Measurements from ENCODE around the gene PCNX1. TPM values are rescaled to one million over a fixed set of nuclear protein-coding genes. Genes with fewer than 3 reads are reported as not detected.

The PCNX1 gene
- total and polyA plus RNA-seq, 9 of the 15 experiments (the other 6 are each of a cell fraction or from before 2014, with no cell fraction given) = 0.30 to 4.5 (median 2.3) TPM

- TF ChIP-seq RREB1 (CRISPR knock-in tag; IDR thresholded peaks at IDR 0.05) (no peak), BCLAF1 (IDR thresholded peaks at IDR 0.05; ENCODE audit: borderline replicate concordance in 1 of 2, control insufficient read depth in 1 of 2, low read depth in 2 of 2, low read length in 1 of 2) (no peak), ILF3 (IDR thresholded peaks at IDR 0.05; ENCODE audit: borderline replicate concordance) (no peak), ASH1L (IDR thresholded peaks at IDR 0.05; ENCODE audit: borderline replicate concordance, low read depth, partially characterized antibody) (no peak), RFX5 (IDR thresholded peaks at IDR 0.05; ENCODE audit: low read depth, low read length) (no peak), ARNT (IDR thresholded peaks at IDR 0.05) (no peak), ZNF165 (CRISPR knock-in tag; IDR thresholded peaks at IDR 0.05; ENCODE audit: borderline replicate concordance) (no peak), IFI16 (CRISPR knock-in tag; IDR thresholded peaks at IDR 0.05) (no peak), ZNF431 (CRISPR knock-in tag; IDR thresholded peaks at IDR 0.05) (no peak), HCFC1 (IDR thresholded peaks at IDR 0.05; ENCODE audit: low read depth, low read length) (no peak), RFX7 (CRISPR knock-in tag; IDR thresholded peaks at IDR 0.05) (no peak)
- TF ChIP-seq, protein P1, sequence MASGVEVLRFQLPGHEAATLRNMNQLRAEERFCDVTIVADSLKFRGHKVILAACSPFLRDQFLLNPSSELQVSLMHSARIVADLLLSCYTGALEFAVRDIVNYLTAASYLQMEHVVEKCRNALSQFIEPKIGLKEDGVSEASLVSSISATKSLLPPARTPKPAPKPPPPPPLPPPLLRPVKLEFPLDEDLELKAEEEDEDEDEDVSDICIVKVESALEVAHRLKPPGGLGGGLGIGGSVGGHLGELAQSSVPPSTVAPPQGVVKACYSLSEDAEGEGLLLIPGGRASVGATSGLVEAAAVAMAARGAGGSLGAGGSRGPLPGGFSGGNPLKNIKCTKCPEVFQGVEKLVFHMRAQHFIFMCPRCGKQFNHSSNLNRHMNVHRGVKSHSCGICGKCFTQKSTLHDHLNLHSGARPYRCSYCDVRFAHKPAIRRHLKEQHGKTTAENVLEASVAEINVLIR (CRISPR knock-in tag; IDR thresholded peaks at IDR 0.05) = no peak
- TF ChIP-seq, protein P2, sequence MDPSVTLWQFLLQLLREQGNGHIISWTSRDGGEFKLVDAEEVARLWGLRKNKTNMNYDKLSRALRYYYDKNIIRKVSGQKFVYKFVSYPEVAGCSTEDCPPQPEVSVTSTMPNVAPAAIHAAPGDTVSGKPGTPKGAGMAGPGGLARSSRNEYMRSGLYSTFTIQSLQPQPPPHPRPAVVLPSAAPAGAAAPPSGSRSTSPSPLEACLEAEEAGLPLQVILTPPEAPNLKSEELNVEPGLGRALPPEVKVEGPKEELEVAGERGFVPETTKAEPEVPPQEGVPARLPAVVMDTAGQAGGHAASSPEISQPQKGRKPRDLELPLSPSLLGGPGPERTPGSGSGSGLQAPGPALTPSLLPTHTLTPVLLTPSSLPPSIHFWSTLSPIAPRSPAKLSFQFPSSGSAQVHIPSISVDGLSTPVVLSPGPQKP (CRISPR knock-in tag; IDR thresholded peaks at IDR 0.05) = no peak
- TF ChIP-seq, protein P3, sequence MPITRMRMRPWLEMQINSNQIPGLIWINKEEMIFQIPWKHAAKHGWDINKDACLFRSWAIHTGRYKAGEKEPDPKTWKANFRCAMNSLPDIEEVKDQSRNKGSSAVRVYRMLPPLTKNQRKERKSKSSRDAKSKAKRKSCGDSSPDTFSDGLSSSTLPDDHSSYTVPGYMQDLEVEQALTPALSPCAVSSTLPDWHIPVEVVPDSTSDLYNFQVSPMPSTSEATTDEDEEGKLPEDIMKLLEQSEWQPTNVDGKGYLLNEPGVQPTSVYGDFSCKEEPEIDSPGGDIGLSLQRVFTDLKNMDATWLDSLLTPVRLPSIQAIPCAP (CRISPR knock-in tag; IDR thresholded peaks at IDR 0.05; ENCODE audit: borderline replicate concordance) = no peak
These were observed 248.5 kb downstream of the PCNX1 start (continued) for GRCh38 chr14:71155743-71156142.
